ENCODE measurements around the gene RNF151.
"Not testable (repeated sequence)": the region's sequence is repeated elsewhere in the genome, so short reads cannot be mapped to it uniquely, and the experiment has no call there.

The RNF151 gene

GRCh38 chr16:1966460-1966859, at the start of gene RNF151:
Gene RNF151 (plus strand): TSS chr16:1966856. CDS start chr16:1966882, 26 bp downstream.
- DNase-seq (ENCODE audit: low read depth in 2 of 3, low spot score in 1 of 3), result no peak

- DNase-seq (ENCODE audit: low read depth in 2 of 3, low spot score in 1 of 3), result no peak
Observed at GRCh38 chr16:1917056-1917664, 49.5 kb upstream of the RNF151 start.

- DNase-seq (ENCODE audit: low read depth in 2 of 3, low spot score in 1 of 3), result no peak
Observed at GRCh38 chr16:1917665-1918350, 48.8 kb upstream of the RNF151 start.

- DNase-seq (ENCODE audit: low read depth in 2 of 3, low spot score in 1 of 3), result no peak
Observed at GRCh38 chr16:1918351-1919326, 48.0 kb upstream of the RNF151 start, which contains the start of gene HS3ST6. Gene HS3ST6 (minus strand): TSS chr16:1918415. CDS start chr16:1918323, 92 bp downstream.

- DNase-seq (ENCODE audit: low read depth in 2 of 3, low spot score in 1 of 3), result no peak
Observed at GRCh38 chr16:1919327-1919998, 47.2 kb upstream of the RNF151 start.

- DNase-seq (ENCODE audit: low read depth in 2 of 3, low spot score in 1 of 3), result not testable (repeated sequence)
Observed at GRCh38 chr16:1920122-1920521, 46.5 kb upstream of the RNF151 start.

GRCh38 chr16:1920727-1921171, 45.9 kb upstream of the RNF151 start:
- DNase-seq (ENCODE audit: low read depth in 2 of 3, low spot score in 1 of 3), result peak in 1 of 3 donors; percentile 12

- no peak for DNase-seq (ENCODE audit: low read depth in 2 of 3, low spot score in 1 of 3)
Observed at GRCh38 chr16:1922357-1922756, 44.3 kb upstream of the RNF151 start.

- DNase-seq (ENCODE audit: low read depth in 2 of 3, low spot score in 1 of 3), result peak in 1 of 3 donors; percentile 8
Observed at GRCh38 chr16:1923299-1924034, 43.2 kb upstream of the RNF151 start.

GRCh38 chr16:1924095-1924494, 42.6 kb upstream of the RNF151 start:
- DNase-seq (ENCODE audit: low read depth in 2 of 3, low spot score in 1 of 3), result no peak

GRCh38 chr16:1926271-1926670, 40.4 kb upstream of the RNF151 start:
- no peak for DNase-seq (ENCODE audit: low read depth in 2 of 3, low spot score in 1 of 3)

- peak in 1 of 3 donors; percentile 3 for DNase-seq (ENCODE audit: low read depth in 2 of 3, low spot score in 1 of 3)
Observed at GRCh38 chr16:1929105-1929504, 37.6 kb upstream of the RNF151 start.

- DNase-seq (ENCODE audit: low read depth in 2 of 3, low spot score in 1 of 3), result peak; percentile 86 to 95 (median 88)
Observed at GRCh38 chr16:1929578-1930337, 36.9 kb upstream of the RNF151 start.

- DNase-seq (ENCODE audit: low read depth in 2 of 3, low spot score in 1 of 3), result no peak
Observed at GRCh38 chr16:1930338-1930720, 36.3 kb upstream of the RNF151 start.

- DNase-seq (ENCODE audit: low read depth in 2 of 3, low spot score in 1 of 3), result no peak
Observed at GRCh38 chr16:1932050-1933028, 34.3 kb upstream of the RNF151 start.

GRCh38 chr16:1933097-1933661, 33.5 kb upstream of the RNF151 start:
- no peak for DNase-seq (ENCODE audit: low read depth in 2 of 3, low spot score in 1 of 3)

- DNase-seq (ENCODE audit: low read depth in 2 of 3, low spot score in 1 of 3), result no peak
Observed at GRCh38 chr16:1936945-1937479, 29.6 kb upstream of the RNF151 start.

- no peak for DNase-seq (ENCODE audit: low read depth in 2 of 3, low spot score in 1 of 3)
Observed at GRCh38 chr16:1938316-1938715, 28.3 kb upstream of the RNF151 start.

All from stimulated activated CD4-positive, alpha-beta T cell treated with anti-CD3 and anti-CD28 coated beads, Interleukin-12 subunit alpha, Interleukin-12 subunit beta, amount 100 ng/mL, for 48 hours (primary cell).